ENCODE data around the gene USH1G.

The USH1G gene

DNA sequence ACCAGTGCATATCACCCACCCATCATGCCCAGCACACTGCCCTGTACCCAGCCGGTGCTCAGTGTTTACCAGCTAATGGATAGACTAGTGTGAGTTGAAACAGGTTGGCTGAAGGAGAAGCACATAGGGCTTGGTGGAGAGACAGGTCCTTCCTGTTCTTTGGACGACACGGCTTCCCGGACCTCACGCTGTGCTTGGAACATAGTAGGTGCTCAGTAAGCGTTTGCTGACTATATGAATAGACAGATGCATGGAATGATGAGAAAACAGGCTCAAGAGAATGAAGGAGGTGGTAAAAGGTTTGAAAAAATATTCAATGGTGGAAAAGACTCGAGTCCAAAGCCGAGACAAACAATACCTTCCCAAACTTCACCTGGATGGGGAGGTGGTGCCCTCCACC is 22.8 kb downstream of the USH1G start:
- DNase-seq = no peak

DNA sequence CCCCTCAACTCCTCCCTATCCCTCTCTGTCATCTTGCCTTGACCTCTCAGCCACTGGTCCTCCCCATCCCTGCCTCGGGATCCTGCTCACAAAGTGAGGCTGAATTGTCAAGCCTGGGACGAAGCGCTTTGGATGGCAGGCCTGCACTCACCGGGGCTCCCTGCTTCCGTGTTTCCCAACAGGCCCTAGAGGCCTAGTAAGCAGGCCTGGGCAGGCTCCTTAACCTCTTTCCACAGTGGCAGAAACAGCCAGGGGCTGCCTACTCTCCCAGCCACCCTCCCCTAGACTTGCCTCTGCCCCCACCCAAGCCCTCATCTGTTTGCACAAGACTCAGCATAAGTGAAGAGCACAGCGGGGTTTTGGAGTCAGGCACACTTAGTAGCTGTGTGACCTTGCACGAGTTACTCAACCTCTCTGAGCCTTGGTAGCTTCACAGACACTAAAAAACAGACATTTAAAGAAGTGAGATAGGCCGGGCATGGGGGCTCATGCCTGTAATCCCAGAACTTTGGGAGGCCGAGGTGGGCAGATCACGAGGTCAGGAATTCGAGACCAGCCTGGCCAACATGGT is 24.6 kb downstream of the USH1G start:
- no peak for DNase-seq

DNA sequence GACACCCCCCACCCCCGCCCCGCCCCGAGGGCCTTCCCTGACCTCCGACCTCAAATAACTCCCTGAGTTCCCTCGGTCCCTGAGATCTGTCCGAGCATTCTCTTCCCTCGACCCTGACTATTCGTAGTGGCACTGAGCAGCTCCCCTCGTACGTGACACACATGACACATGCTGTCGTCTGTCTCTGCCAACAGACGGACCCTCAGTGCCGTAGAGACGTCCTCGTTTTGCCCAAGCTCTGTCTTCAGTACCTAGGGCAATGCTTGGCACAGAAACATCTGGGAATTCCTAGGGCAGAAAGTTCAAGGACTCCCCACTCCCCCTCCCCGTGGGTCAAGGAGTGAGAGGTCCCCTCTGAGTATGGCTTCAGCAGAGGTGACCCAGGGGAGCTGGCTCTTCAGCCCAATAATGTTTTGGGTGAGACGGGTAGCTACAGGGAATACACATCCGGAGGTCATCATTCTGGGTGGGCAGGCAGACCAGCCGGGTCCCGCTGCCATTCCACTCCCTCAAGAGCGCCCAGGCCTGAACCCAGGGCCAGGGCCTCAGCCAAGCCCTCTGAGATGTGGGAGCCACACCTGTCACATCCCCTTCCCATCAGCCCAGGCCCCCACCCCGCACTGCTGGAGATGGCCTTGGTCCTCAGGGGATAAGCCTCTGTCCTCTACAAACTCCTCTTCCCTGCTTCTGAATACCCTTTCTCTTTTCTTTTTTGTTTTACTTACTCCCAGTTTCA is 29.0 kb downstream of the USH1G start:
- no peak for DNase-seq

- no peak for DNase-seq
Observed at GRCh38 chr17:74892974-74893911, 29.8 kb downstream of the USH1G start, which contains the start of gene FADS6. Gene FADS6 (minus strand): TSS chr17:74893633. CDS start chr17:74893595, 38 bp downstream.

DNA sequence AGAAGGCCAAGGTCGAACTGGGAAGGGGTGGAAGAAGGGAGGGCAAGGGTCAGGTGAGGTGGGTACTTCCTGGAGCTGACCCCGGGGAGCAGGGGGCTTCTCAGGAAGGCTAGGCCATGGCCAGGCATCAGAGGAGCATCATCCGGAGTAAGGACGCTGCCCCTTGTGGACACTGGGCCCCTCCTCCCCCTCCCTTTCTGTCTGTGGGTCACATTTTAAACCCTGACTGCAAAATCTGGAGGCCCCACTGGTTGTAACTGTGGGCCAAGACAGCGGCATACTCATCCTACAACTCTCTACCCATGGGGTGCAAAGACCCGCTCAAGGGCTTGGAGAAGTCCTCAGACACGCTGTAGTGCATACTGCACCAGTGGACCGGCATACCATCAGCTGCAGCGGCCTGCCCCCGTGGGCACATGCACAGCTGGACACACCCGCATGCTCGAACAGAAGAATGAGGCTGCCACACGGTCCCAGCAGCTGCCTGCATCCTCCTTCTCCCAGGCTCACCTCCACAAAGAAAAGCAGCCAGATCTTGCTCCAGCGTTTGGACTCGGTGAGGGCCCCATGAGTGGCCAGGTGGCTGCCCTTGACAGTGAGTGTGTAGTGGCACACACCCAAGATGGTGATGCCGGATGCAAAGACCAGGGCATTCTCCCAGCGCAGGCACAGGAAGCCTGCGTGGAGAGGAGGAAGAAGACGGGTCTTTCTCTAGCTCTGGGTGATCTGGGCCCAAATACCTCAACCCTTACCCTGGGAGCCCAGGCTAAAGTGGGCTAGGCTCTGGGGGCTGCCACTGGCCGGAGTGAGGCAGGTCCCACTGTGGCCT is 30.8 kb downstream of the USH1G start:
- no peak for DNase-seq

DNA sequence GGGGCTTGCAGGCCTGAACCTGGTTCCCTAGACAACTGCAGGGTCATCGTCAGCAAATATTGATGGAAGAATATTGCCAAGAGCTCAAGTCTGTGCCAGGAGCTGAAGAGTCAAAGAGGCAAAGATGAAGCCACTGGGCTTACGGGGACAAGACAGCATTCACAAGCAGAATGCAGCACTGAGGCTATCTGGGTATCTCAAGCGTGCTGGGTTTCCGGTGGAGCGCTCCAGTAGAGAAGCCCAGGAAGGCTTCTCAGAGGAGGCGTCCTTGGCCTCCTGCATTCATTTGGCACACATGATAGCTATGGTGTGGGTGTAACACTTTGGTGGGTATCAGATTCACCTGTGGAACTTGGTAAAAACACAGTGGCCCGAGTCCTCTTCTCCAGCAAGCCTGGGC is 32.5 kb downstream of the USH1G start:
- DNase-seq = no peak

DNA sequence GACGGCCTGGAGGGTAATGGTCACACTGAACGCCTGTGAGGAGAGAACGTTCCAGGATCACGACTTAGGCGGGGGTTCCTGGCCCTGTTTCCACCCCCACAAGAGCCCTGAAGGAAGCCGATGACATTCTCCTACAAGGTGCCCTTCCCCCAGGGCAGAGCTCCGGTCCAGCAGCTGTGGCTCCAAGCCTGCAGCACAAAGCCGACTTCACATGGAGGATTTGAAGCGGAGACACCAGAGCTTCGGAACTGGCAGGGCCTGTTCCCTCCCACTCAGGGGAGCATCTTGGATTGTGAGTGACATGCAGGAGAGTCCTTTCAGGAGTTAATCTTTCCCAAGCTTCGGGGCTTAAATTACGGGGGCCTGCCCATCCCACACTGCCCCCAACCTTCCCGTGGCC is 34.6 kb downstream of the USH1G start:
- DNase-seq = no peak

DNA sequence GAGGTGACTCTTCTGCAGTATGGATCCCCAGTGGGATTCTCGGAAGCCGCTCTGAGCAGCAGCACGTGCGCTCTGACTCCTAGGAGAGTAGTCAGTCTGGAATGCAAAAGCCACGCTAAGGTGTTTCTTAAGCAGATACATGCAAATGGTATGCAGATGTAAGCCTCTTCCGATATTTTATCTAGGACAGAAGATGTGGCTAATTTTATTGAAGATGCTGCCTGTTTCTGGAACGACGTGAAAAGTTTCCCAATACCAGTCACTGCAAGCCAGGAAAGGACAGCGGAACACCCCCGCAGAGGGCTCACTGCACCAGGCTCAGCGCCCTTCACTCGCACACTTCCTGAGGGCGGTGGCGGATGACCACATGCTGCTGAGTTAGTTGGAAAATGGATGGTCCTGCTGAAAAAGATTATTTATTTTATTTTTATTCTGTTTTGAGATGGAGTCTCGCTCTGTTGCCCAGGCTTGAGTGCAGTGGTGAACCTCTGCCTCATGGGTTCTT is 39.8 kb downstream of the USH1G start:
- DNase-seq = no peak

DNA sequence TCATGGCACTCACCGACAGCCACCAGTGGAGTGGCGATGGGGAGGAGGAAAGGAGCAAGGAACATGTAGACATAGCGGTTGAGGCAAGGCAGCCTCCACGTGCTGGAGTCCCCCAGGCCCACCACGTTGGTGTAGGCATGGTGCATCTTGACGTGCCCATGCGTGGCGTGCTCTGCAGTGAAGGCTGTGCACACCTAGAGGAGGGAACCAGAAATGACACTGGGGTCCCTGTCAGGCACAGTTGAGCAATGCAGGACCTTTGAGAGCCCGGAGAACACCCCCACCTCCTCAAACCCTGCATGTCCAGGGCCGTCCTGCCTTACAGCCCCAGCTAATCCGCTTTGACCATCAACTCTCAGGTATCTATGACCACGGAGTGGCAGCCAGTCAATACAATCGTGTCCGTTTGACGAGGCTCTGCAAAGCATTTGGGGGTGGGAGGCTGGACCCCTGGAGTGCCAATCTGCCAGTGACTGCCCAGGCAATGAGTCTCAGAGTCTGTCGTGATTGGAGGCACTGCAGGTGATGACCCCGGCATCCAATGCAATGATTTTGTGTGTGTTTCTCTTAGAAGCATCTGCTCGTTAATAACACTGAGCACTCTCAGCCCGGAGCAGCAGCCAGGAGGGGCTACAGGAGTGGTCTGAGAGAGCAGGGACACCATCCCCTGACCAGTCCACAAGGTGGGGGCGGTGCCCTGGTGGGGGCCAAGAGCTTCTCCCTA is 40.4 kb downstream of the USH1G start:
- no peak for DNase-seq

GRCh38 chr17:74881073-74881472 is 42.0 kb downstream of the USH1G start:
- DNase-seq = no peak

DNA sequence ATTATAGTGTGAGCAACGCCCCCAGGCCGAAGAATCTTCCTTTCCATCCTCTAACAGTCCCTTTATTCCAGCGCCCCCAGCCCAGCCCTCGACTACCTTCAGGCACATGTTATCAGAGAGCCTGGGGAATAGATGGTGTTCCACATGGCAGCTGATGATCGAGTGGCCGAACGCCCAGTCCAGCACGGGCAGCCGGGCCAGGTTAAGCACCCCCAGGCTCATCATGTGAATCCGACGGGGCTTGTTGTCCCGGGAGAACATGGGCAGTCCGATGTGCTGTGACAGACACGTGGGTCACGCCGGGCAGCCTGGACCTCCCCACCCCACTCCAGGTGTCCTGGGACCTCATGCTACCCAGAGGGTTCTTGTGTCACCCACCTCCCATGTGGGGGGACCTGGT is 43.7 kb downstream of the USH1G start:
- no peak for DNase-seq

GRCh38 chr17:74878658-74879057 is 44.4 kb downstream of the USH1G start:
- DNase-seq = no peak

DNA sequence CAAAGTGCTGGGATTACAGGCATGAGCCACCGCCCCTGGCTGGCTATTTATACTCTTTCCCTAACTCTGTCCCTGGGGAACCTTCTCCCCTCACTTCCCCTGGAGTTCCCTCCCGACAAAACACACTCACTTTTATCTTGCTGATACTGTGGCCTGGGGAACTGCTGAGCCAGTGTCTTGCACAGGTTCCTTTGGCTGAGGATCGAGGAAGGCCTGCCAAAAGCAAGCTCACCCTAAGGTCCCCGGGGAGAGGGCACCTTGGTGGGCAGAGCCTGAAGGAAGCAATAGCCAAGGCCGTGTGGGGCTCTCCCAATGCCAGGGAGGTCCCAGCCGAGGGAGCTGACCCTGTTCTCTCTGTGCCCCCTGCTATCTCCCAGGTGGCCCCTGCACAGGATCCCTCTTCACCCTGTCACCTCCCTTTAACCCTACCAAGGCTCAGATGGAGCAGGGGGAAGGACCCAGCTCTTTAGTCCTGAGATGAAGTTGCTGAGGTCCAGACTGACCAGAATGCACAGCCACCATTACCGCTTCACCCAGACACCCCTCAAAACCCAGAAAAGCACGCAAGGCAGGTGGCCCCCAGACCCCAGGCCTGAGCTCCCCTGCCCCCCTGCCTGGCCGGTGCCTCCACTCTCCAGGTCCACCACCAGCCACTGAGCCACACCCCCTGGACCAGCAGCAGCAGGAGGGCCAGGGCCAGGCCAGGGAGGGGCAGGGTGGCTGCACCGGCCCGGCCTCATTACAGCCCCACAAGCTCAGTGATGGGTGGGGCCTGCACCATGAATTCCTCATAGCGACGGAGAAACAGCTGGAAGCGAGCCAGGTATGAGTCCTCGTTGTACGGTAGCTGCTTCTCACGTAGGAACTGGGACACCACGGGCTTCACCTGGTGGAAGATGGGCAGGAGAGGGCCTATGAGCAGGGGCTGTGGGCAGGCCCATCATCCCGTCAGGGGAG is 45.2 kb downstream of the USH1G start:
- DNase-seq = no peak

GRCh38 chr17:74875977-74876593 is 47.0 kb downstream of the USH1G start:
- DNase-seq = no peak

DNA sequence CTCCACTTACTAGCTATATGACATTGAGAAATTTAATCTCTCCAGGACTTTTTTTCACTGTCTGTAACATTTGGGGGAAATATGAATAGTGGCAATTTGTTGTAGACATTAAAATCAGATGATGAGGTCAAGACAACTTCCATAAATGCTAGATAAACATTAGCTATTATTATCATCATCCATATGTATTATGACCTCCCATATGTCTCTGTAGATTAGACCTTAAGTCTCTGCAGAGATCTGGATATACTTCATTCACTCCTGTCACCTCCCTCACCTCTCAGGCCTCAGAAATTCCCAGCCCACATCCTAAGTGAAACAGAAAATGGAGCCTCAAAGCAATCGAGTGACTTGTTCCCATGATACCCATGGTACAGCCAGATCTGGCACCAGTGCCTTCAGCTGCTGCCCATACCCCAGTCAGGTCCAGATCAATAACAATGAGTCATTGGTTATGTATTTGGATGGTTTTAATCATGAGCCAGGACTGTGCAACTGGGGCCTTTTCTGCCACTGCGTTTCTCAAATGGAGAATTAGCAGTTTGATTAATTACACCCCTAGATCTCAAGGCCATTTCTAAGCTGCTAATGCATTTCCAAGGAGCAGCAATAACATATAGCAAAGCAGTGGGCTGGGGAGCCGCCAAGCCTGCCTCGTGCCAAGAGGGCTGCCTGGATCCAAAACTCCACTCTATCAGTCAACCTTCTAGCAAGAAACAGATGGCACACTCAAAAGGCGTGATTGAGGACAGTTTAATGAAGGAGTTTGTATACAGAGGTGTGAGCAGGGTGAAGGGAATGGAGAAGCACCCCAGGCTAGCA is 47.7 kb downstream of the USH1G start:
- no peak for DNase-seq

DNA sequence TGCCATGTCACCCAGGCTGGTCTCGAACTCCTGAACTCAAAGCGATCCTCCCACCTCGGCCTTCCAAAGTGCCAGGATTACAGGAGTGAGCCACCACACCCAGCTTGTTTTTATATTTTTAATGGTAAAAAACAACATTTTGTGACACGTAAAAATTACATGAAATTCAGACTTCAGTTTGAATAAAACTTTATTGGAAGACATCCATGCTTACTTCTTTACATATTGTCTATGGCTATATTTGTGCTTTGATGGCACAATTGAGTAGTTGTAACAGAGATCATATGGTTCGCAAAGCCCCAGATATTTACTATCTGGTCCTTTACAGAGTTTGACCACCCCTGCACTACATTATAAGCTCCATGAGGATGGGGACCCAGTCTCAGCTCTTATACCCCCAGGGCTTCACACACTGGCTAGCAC is 48.4 kb downstream of the USH1G start:
- DNase-seq = no peak

GRCh38 chr17:74873874-74874614 is 49.0 kb downstream of the USH1G start:
- DNase-seq = no peak
